ENCODE results near the gene MEIS2.

The MEIS2 gene

DNA sequence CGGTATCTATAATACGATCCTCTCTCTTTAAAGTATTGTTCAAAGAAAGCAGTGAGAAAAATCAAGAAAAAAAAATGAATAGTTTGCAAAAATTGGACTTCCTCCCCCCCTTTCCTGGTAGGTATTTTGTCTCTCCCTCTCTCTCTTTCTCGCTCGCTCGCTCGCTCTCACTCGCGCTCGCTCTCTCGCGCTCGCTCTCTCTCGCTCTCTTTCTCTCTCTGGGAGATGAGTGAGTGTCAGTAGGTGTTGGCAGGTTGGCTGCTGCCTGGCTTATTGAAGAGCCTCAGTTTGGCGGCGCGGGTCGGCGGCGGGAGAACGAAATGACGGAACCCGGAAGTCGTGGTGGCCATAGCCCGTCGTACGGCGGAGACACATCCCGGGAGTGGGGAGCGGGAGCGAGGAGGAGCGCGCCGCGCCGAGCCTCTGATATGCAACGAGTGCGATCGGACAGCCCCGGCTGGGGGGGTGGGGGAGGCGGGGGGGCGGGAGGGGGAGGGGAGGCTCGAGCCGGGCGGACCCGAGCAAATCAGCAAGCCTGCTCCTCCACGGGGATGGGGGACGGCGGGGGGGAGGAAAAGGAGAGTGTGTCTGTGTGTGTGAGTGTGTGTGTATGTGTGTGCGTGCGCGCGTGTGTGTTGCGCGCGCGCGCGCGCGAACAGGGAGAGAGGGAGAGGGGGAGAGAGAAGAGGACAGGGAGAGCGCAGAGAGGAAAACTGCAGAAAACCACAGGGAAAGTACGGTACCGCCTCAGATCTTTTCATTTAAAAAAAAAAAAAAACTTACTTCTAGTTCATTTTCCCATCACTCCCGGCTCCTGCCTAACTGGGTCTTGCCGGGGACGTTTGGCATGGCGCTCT, at the start of gene MEIS2:
Gene MEIS2 (minus strand): TSS at position 441 of the 857 bp plus-strand sequence. CDS start 1,083 bp downstream, outside the sequence.
- Mint-ChIP-seq H3K27ac (peak within 1 kb of the TSS; percentile 78), H3K9me3 (peaks cover 3% of the 10 kb centered on the region), H3K4me1 (peaks cover 55% of the 10 kb centered on the region), H3K36me3 (peaks cover 23% of the 10 kb centered on the region), H3K4me3 (peak within 1 kb of the TSS; percentile 89)
- DNase-seq (ENCODE audit: low spot score in 2 of 2) = peak in 1 of 2 donors; percentile 65
- peak; percentile 56 for ATAC-seq

DNA sequence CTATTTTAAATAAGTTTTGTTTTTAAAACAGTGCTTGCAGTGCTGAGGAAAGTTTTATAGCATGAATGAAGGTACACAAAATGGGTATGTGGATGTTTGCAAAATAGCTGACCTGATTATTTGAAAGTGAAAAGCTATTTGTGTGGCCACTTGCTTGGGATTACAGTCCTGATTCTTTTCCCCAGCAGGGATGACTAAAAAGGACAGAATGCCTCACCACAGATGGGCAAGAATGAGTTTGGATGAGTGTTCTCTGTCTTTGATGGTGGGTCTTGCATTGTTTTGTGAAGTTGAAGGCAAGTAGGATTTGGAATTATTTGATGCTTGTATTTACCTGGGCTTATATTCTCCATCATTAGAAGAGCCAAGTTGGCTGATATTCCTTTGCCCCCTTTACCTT, 48.8 kb upstream of the MEIS2 start:
- Mint-ChIP-seq H3K4me3 (no peak overlapping the region), H3K9me3 (peaks cover 5% of the 10 kb centered on the region), H3K4me1 (no peaks in the 10 kb centered on the region), H3K27ac (no peak overlapping the region), H3K36me3 (no peaks in the 10 kb centered on the region)
- no peak for DNase-seq (ENCODE audit: low spot score in 2 of 2)
- no peak for ATAC-seq

DNA sequence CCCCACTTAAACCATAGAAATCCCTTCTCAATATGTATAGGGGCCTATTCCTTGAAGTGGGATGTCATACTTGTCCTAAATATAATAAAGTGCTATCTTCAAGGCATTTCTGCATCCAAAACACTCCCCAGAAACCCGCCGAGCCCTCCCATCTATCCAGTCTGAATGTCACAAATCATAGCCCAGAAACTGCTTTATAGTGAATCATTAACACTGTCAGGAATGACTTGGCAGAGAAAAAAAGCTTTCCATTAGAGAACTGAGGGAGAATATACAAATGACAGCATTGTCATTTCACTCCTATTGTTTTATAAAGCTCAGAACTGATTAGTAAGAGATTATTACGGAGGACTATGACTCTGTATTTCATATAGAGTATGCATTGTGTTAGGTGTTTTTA, 48.4 kb upstream of the MEIS2 start:
- no peak for DNase-seq (ENCODE audit: low spot score in 2 of 2)
- ATAC-seq = no peak
- H3K4me1 Mint-ChIP-seq = no peaks in the 10 kb centered on the region
- H3K9me3 Mint-ChIP-seq = peaks cover 5% of the 10 kb centered on the region
- H3K4me3 Mint-ChIP-seq = no peak overlapping the region
- H3K27ac Mint-ChIP-seq = no peak overlapping the region
- H3K36me3 Mint-ChIP-seq = no peaks in the 10 kb centered on the region

DNA sequence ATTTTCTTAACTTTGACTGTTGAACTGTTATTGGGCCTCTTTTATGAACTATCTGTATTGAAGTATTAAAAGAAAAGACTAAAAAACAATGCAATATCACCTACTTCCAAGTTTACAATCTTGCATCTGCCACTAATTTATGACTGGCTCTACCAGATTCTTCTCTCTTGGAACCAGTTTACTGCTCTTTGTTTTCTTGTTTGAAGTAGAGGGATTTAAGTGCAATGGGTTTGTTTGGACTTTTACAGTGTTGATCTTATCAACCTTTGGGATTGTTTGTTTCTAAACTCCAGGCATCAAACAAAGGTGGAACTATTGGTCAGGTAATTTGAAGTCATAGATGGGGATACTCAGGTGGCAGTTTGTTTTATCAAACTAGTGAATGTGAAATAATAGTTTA, 43.0 kb upstream of the MEIS2 start:
- H3K4me1 Mint-ChIP-seq = no peaks in the 10 kb centered on the region
- peaks cover 3% of the 10 kb centered on the region for H3K9me3 Mint-ChIP-seq
- H3K36me3 Mint-ChIP-seq = no peaks in the 10 kb centered on the region
- no peak for ATAC-seq
- H3K4me3 Mint-ChIP-seq = no peak overlapping the region
- no peak for DNase-seq (ENCODE audit: low spot score in 2 of 2)
- H3K27ac Mint-ChIP-seq = no peak overlapping the region

DNA sequence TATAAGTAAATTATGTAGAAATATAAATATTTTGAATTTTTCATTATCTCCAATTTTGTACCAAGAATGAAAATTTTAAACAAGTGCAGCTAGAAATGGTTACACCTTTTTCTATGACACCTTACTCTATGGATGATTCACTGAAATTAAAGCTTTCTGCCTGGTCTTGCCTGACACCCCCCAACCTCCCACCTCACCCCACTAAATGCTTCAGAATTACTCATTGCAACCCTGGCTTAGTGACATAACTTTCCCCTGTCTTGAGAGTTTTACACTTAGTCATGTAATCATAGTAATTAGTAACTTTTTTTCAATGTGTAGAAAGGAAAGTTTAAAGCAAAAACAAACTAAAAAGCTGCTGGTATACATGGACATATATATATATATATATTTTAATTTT, 42.0 kb upstream of the MEIS2 start:
- Mint-ChIP-seq H3K4me1 (no peaks in the 10 kb centered on the region), H3K9me3 (peaks cover 3% of the 10 kb centered on the region), H3K4me3 (no peak overlapping the region), H3K36me3 (no peaks in the 10 kb centered on the region), H3K27ac (no peak overlapping the region)
- DNase-seq (ENCODE audit: low spot score in 2 of 2) (no peak), ATAC-seq (no peak)

DNA sequence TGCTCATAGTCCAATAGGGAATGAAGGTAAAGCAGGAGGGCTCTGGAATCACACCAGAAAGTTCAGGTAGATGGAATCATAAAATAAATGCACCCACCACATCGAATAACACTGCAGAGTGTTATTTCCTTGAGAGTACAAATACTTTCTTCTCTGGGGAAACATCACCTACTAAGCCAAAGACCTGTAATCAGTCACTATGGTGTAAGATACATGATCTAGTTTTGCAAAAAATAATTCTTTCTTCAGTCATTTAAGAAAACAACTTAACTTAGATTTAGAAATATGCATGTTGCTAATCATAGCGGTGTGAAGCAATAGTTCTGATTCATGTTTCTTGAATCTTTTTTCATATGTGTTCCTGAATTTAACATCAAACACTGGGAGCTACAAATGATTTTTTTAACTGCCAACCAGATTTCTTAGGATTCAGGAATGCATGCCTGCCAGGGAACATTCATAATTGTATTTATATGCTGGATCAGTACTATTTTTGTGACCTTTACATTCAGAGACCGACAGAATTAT, 40.2 kb upstream of the MEIS2 start:
- Mint-ChIP-seq H3K36me3 (no peaks in the 10 kb centered on the region), H3K9me3 (peaks cover 3% of the 10 kb centered on the region), H3K4me3 (no peak overlapping the region), H3K27ac (no peak overlapping the region), H3K4me1 (no peaks in the 10 kb centered on the region)
- ATAC-seq (no peak), DNase-seq (ENCODE audit: low spot score in 2 of 2) (no peak)

DNA sequence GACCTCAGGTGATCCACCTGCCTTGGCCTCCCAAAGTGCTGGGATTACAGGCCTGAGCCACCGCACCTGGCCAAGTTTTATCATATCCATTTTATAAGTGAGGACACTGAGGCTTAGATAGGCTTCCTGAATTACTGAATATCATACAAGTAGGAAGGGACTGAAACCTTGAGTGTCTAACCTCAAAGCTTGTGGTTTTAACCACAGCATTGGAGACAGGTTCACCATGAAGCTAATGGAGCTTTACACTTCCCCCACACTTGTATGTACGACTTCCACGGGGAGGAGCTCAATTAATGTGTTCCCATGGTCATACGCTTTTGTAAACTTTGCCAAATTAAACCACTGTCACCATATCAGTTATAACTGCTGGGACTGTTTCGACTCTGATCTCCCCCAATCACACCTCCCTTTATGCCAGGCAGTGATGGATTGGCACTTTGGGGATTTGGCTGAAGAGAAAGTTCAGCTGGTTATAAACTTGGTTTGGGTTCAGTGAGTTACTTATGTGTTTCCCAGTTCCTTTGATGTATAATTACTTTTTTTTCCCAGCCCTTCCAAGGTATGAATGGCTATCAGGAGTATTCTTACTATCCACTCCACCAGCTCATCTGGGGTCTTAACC, 38.4 kb upstream of the MEIS2 start:
- Mint-ChIP-seq H3K4me1 (no peaks in the 10 kb centered on the region), H3K27ac (no peak overlapping the region), H3K9me3 (no peaks in the 10 kb centered on the region), H3K4me3 (no peak overlapping the region), H3K36me3 (no peaks in the 10 kb centered on the region)
- no peak for DNase-seq (ENCODE audit: low spot score in 2 of 2)
- no peak for ATAC-seq

DNA sequence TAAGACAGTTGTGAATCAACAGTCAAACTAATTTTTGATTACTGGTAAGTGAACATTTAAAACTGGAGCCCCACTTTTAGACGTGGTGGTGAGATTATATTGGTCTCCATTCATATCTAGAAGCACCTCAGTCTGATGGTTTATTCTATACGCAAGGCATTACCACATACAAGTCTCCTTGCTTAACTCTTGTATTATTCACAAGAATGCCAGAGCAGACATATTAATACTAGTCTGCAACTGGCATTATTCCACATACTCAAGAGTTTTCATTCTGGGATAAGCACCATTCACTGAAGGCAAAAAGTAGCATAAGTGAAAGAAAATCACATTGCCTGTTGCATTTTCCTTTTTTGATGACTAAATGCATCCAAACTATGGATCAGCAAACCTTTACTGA, 36.9 kb upstream of the MEIS2 start:
- Mint-ChIP-seq H3K27ac (no peak overlapping the region), H3K9me3 (no peaks in the 10 kb centered on the region), H3K36me3 (no peaks in the 10 kb centered on the region), H3K4me1 (no peaks in the 10 kb centered on the region), H3K4me3 (no peak overlapping the region)
- ATAC-seq (no peak), DNase-seq (ENCODE audit: low spot score in 2 of 2) (no peak)

DNA sequence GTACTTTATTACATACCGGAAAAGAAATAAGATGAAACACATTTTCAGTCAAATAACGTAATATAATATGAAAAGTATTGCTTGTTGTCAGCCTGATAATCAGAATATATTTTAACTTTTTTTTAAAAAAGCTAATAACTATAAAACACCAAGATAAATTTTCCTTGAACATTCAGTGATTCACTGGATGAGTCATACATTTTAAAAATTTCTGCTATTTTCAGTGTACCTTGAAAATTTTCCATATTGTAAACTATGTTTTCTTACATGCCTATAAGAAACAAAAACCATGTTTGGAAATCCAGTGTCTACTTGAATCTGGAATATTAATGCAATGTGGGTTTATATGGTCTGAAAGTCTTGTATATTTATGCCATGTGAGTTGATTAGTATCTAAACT, 36.3 kb upstream of the MEIS2 start:
- Mint-ChIP-seq H3K36me3 (no peaks in the 10 kb centered on the region), H3K27ac (no peak overlapping the region), H3K4me3 (no peak overlapping the region), H3K9me3 (no peaks in the 10 kb centered on the region), H3K4me1 (no peaks in the 10 kb centered on the region)
- DNase-seq (ENCODE audit: low spot score in 2 of 2) (no peak), ATAC-seq (no peak)

DNA sequence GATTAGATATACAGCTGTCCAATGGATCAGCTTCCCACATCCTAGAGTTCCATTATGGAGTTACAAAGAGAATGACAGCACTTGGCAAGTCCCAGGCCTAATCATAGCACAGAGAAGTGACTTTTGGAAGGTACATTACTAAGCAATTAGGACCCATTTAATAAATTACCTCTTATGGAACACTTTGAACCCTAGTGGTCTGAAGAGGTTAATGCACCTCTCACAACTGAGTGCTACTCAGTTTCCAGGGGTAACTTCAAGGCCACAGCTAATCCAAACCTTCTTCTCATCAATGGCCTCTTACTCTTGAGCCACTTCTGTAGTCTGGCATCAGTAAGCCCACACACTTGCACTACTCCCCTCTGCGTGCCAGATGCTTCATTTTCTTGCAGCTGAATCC, 34.9 kb upstream of the MEIS2 start:
- ATAC-seq (no peak), DNase-seq (ENCODE audit: low spot score in 2 of 2) (no peak)
- no peaks in the 10 kb centered on the region for H3K9me3 Mint-ChIP-seq
- no peaks in the 10 kb centered on the region for H3K4me1 Mint-ChIP-seq
- H3K27ac Mint-ChIP-seq = no peak overlapping the region
- no peaks in the 10 kb centered on the region for H3K36me3 Mint-ChIP-seq
- H3K4me3 Mint-ChIP-seq = no peak overlapping the region

DNA sequence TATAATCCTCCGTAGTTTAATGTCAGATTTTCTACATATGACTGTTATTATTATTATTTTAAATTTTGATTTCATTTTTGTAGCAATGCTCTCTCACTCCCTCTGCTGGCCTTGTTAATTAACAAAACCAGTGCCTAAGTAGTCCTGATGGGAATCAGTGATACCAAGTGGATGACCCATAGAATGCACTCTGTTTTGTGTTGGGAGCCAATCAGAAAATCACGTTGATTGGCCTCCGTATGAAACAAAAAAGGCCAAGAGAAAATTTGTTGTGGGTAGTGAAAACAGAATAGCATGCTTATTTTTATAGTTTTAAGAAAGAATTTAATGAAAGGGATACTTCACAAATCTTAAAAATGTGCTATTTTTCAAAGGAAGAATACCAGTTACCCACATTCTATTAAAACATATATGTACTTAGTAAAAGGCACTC, 34.4 kb upstream of the MEIS2 start:
- ATAC-seq (no peak), DNase-seq (ENCODE audit: low spot score in 2 of 2) (no peak)
- no peaks in the 10 kb centered on the region for H3K4me1 Mint-ChIP-seq
- no peak overlapping the region for H3K27ac Mint-ChIP-seq
- no peak overlapping the region for H3K4me3 Mint-ChIP-seq
- H3K9me3 Mint-ChIP-seq = no peaks in the 10 kb centered on the region
- no peaks in the 10 kb centered on the region for H3K36me3 Mint-ChIP-seq

DNA sequence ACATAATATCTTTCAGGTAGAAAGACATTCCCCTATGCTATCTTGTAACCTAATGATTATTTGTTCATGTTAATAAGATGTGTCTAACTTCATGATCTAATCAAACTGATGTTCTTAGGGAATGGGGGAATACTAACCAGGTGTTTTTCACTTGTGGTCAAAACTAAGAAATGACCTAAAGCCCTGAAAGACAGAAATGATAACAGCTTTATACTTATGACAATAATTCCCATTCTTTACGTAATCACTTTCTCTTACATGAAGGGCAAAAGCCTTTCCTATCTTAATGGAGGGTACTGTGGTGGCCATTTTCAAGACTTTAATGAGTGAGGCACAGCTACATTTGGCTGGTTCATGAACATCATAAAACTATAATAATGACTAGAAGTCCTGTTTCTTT, 33.9 kb upstream of the MEIS2 start:
- Mint-ChIP-seq H3K4me3 (no peak overlapping the region), H3K4me1 (no peaks in the 10 kb centered on the region), H3K27ac (no peak overlapping the region), H3K9me3 (no peaks in the 10 kb centered on the region), H3K36me3 (no peaks in the 10 kb centered on the region)
- ATAC-seq (no peak), DNase-seq (ENCODE audit: low spot score in 2 of 2) (no peak)

DNA sequence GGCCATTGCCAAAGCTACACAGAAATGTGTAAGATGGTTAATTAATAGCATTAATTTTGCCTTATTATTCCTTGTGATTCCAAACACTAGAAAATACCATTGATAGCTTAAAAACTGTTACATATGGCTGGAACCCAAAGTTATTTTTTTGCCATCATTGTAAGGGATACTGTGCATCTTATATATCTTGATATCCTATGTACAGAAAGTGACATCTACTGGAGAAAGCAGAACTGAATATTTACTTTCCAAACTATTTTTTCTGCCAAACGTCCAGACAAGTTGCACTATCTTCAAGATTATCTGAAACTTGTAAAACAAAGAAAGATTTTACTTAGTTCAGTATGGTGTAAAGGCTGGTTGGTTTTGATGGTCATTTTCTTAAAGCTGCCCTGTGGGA, 33.3 kb upstream of the MEIS2 start:
- H3K4me3 Mint-ChIP-seq = no peak overlapping the region
- H3K4me1 Mint-ChIP-seq = no peaks in the 10 kb centered on the region
- no peak for DNase-seq (ENCODE audit: low spot score in 2 of 2)
- no peak for ATAC-seq
- H3K9me3 Mint-ChIP-seq = no peaks in the 10 kb centered on the region
- H3K27ac Mint-ChIP-seq = no peak overlapping the region
- H3K36me3 Mint-ChIP-seq = no peaks in the 10 kb centered on the region

DNA sequence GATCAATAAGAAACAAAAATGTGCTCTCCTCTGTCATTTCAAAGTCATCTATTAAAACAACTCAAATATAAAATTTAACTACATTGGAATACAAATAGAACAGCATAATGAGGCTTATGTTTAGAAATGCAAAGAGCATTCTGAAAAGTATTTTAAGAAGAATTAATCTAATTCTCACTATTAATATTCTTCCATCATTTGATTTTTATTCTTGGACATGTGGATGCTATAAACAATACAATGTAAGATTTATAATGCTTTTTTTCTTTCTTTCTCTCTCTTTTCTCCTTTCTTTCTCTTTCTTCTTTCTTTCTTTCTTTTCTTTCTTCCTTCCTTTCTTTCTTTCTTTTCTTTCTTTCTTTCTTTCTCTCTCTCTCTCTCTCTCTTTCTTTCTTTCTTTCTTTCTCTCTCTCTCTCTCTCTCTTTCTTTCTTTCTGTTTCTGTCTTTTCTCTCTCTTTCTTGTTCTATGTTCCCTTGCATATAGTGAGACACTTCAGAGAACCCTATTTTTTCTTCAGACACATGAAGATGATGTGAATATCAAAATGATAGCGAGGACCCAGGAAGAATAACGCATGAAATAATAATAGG, 32.6 kb upstream of the MEIS2 start:
- ATAC-seq (no peak), DNase-seq (ENCODE audit: low spot score in 2 of 2) (no peak)
- Mint-ChIP-seq H3K4me1 (no peaks in the 10 kb centered on the region), H3K9me3 (no peaks in the 10 kb centered on the region), H3K27ac (no peak overlapping the region), H3K36me3 (no peaks in the 10 kb centered on the region), H3K4me3 (no peak overlapping the region)

DNA sequence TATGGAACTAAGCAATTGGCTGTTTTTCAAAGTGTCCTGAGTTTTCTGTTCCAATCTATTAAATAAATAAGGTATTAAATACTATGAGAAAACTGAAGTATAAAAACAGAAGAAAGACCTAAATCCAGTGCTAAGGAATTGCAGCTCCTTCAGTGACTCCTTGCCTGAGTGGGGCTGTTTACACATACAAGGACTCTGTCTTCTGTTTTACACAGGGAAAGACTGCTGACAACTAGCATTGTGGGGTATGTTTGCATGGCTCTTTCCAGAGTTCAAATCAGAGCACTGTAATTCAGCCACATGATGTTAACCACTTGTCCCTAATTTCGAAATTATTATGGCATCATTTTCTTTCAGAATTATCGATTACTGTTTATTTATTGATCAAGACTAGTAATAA, 31.3 kb upstream of the MEIS2 start:
- no peak for DNase-seq (ENCODE audit: low spot score in 2 of 2)
- H3K4me1 Mint-ChIP-seq = no peaks in the 10 kb centered on the region
- no peaks in the 10 kb centered on the region for H3K9me3 Mint-ChIP-seq
- H3K4me3 Mint-ChIP-seq = no peak overlapping the region
- H3K27ac Mint-ChIP-seq = no peak overlapping the region
- ATAC-seq = no peak
- H3K36me3 Mint-ChIP-seq = no peaks in the 10 kb centered on the region

DNA sequence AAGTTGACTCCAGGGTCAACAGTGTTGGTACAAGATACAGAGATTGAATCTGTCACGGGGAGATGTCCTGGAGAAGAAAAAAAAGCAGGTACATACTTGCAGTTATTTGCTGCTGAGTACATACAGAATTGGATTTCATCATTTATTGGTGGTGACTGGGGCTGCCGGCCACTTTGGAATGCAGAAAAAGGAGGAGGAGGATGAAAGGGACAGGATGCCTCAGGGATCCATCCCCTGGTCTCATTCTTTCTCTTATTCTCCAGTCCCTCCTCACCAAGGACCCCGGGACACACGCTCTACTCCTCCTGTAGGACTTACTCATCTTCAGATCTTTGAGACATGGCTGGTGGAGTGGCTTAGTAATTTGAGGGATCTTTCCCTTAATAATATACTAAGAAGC, 30.0 kb upstream of the MEIS2 start:
- H3K27ac Mint-ChIP-seq = no peak overlapping the region
- H3K4me1 Mint-ChIP-seq = no peaks in the 10 kb centered on the region
- H3K4me3 Mint-ChIP-seq = no peak overlapping the region
- H3K36me3 Mint-ChIP-seq = no peaks in the 10 kb centered on the region
- DNase-seq (ENCODE audit: low spot score in 2 of 2) (no peak), ATAC-seq (no peak)
- no peaks in the 10 kb centered on the region for H3K9me3 Mint-ChIP-seq

All from stimulated activated effector memory CD8-positive, alpha-beta T cell treated with anti-CD3 and anti-CD28 coated beads, Interleukin-12 subunit alpha, Interleukin-12 subunit beta, amount 100 ng/mL, for 72 hours (primary cell).